ENCODE results near the gene INTS6L.

Gene INTS6L

DNA sequence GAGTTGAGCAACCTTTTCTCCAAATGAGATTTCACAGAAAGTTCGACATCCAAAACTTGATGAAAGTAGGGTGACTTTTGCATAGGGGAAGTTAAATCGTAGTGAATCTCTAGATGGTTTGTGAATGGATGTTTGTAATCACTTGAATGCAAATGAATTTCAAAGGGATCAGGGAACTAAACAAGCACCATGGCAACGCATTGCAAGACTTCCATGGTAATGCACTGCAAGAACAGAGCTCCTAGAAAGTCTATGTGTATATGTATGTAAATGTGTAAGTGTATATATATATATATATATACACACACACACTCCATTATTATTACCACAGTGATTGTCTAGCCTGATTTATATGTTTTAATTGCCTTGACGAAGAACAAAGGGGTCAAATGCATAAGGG, 27.3 kb downstream of the INTS6L start:
- no peak for DNase-seq (ENCODE audit: extremely low read depth, low read depth)
- TF ChIP-seq, protein P1, sequence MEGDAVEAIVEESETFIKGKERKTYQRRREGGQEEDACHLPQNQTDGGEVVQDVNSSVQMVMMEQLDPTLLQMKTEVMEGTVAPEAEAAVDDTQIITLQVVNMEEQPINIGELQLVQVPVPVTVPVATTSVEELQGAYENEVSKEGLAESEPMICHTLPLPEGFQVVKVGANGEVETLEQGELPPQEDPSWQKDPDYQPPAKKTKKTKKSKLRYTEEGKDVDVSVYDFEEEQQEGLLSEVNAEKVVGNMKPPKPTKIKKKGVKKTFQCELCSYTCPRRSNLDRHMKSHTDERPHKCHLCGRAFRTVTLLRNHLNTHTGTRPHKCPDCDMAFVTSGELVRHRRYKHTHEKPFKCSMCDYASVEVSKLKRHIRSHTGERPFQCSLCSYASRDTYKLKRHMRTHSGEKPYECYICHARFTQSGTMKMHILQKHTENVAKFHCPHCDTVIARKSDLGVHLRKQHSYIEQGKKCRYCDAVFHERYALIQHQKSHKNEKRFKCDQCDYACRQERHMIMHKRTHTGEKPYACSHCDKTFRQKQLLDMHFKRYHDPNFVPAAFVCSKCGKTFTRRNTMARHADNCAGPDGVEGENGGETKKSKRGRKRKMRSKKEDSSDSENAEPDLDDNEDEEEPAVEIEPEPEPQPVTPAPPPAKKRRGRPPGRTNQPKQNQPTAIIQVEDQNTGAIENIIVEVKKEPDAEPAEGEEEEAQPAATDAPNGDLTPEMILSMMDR (IDR thresholded peaks at IDR 0.05; ENCODE audit: low read depth, low read length, missing control alignments) = no peak
- no peak overlapping the region for H3K4me3 ChIP-seq (replicated peaks; ENCODE audit: low read depth, low read length)

DNA sequence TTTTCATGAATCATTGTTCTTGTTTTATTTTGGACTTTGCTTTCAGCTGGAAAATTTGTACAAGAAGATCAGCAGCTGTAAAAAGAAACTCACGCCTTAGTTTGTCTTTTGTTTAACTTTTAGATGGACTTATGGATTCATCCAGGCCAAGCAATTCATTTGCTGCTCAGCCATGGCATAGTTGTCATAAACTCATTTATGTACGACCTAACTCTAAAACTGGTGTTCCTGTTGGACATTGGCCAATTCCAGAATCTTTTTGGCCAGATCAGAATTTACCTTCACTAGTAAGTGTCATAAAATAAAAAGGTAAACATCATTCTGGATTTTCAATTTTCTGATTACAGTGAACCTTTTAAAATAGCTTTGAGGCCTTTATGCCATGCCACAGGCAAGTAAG, 29.1 kb downstream of the INTS6L start:
- TF ChIP-seq, protein P1 (IDR thresholded peaks at IDR 0.05; ENCODE audit: low read depth, low read length, missing control alignments) = no peak
- DNase-seq (ENCODE audit: extremely low read depth, low read depth) = no peak

DNA sequence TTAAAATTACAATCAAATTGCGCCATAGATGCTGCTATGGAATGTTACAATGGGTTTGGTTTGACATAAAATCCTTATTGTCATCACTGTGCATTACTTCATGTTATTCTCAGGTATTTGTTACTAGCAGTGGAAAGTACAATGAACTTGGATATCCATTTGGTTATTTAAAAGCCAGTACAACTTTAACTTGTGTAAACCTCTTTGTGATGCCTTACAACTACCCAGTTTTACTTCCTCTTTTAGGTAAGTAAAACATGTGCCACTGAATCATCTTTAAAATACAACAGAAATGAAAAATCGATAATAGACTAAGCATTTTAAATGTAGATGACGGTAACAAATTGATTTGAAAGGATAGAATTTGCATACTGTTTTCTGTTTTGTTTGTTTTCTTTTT, 35.6 kb downstream of the INTS6L start:
- DNase-seq (ENCODE audit: extremely low read depth, low read depth) = no peak
- no peak overlapping the region for H3K4me3 ChIP-seq (replicated peaks; ENCODE audit: low read depth, low read length)
- TF ChIP-seq, protein P1 (IDR thresholded peaks at IDR 0.05; ENCODE audit: low read depth, low read length, missing control alignments) = no peak

More for the DNA sequence above, 29.1 kb downstream of the INTS6L start:
- no peak overlapping the region for H3K4me3 ChIP-seq (replicated peaks; ENCODE audit: low read depth, low read length)

DNA sequence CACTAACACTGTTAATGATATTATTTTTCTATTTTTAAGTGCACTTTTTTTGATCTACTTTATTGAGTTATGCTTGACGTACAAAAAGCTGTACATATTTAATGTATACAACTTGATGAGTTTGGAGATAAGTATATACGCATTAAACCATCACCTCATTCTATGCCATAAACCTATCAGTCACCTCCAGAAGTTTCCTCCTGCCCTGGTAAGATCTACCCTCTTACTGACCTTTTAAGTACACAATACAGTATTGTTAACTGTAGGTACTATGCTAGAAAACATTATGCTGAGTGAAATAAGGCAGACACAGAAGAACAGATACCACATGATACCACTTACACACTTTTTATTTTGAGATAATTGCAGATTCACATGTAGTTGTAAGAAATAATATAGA, 36.9 kb downstream of the INTS6L start:
- H3K4me3 ChIP-seq (replicated peaks; ENCODE audit: low read depth, low read length) = no peak overlapping the region
- TF ChIP-seq, protein P1 (IDR thresholded peaks at IDR 0.05; ENCODE audit: low read depth, low read length, missing control alignments) = no peak
- DNase-seq (ENCODE audit: extremely low read depth, low read depth) = no peak

DNA sequence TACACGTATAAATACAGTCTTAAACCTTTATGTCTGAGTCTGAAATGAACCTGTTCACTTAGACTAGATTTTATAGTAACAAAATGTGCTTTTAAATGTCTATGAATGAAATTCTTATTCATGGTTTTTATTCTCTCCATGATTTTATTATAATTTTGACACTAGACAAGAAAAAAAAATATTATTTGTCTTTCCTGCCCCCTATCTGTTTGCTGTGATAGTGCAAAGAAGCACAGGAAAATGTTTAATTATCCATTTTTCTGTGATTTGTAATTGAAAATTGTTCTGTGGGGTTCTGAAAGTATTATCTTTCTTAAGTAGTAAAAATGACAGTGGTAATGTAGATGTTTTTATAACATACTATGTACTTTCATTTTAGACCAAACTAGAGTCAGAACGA, 52.0 kb downstream of the INTS6L start:
- DNase-seq (ENCODE audit: extremely low read depth, low read depth) = no peak
- H3K4me3 ChIP-seq (replicated peaks; ENCODE audit: low read depth, low read length) = no peak overlapping the region
- TF ChIP-seq, protein P1 (IDR thresholded peaks at IDR 0.05; ENCODE audit: low read depth, low read length, missing control alignments) = peak; percentile 20

DNA sequence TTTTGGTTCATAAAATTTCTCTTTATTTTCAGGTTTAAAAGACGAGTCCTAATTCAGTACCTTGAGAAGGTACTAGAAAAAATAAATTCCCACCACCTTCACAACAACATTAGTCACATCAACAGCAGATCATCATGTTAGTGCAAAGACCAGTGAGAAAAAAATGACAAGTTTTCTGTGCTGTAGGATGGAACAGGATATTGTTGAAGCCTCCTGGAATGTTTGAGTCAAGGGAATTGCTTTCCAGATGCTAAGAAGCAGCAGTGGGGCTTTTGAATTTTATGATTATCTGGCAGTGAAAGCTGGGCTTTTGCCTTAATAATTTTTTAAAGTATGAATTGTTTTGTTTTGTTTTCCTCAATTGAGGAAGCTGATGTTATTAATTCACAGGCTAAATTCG, 61.0 kb downstream of the INTS6L start:
- DNase-seq (ENCODE audit: extremely low read depth, low read depth) = no peak
- H3K4me3 ChIP-seq (replicated peaks; ENCODE audit: low read depth, low read length) = no peak overlapping the region
- TF ChIP-seq, protein P1 (IDR thresholded peaks at IDR 0.05; ENCODE audit: low read depth, low read length, missing control alignments) = no peak

DNA sequence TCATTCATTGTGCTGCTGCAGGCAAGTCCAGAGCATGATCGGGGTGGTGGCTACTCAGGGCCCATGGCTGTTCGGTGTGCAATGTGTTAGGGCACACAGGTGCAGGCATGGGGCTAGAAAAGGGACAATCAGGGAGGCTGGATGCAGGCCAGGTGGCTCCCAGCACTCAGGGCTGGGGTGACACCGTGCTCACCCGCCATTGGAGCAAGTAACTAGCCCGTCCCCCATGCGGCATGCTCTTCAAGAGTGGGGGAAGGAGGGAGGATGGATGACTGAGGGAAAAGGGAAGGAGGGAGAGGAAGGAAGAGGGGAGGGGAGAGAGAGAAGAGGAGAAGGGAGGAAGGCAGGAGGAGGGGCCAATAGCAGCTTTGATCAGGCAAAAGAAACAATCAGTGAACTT, 64.7 kb downstream of the INTS6L start:
- TF ChIP-seq, protein P1 (IDR thresholded peaks at IDR 0.05; ENCODE audit: low read depth, low read length, missing control alignments) = no peak
- H3K4me3 ChIP-seq (replicated peaks; ENCODE audit: low read depth, low read length) = no peak overlapping the region
- DNase-seq (ENCODE audit: extremely low read depth, low read depth) = no peak

All from HFF-Myc (cell line).